ENCODE results near the gene ADIPOR2.

Gene ADIPOR2

GRCh38 chr12:1739368-1739767 is 48.5 kb downstream of the ADIPOR2 start:
- no peak for DNase-seq

- no peak for DNase-seq
Observed at GRCh38 chr12:1740161-1740948, 49.5 kb downstream of the ADIPOR2 start.

GRCh38 chr12:1741154-1741949 is 50.5 kb downstream of the ADIPOR2 start:
- no peak for DNase-seq

GRCh38 chr12:1744932-1745331 is 54.1 kb downstream of the ADIPOR2 start:
- DNase-seq, result no peak

GRCh38 chr12:1747609-1748008 is 56.7 kb downstream of the ADIPOR2 start:
- no peak for DNase-seq

- no peak for DNase-seq
Observed at GRCh38 chr12:1749019-1749418, 58.1 kb downstream of the ADIPOR2 start.

- no peak for DNase-seq
Observed at GRCh38 chr12:1750300-1750699, 59.4 kb downstream of the ADIPOR2 start.

- DNase-seq, result no peak
Observed at GRCh38 chr12:1758376-1758775, 67.5 kb downstream of the ADIPOR2 start.

- no peak for DNase-seq
Observed at GRCh38 chr12:1758887-1759286, 68.0 kb downstream of the ADIPOR2 start.

- no peak for DNase-seq
Observed at GRCh38 chr12:1760566-1761382, 69.9 kb downstream of the ADIPOR2 start.

GRCh38 chr12:1761857-1762256 is 71.0 kb downstream of the ADIPOR2 start:
- DNase-seq, result no peak

GRCh38 chr12:1763153-1763552 is 72.3 kb downstream of the ADIPOR2 start:
- DNase-seq, result no peak

- DNase-seq, result no peak
Observed at GRCh38 chr12:1766110-1766509, 75.2 kb downstream of the ADIPOR2 start.

GRCh38 chr12:1767407-1768090 is 76.7 kb downstream of the ADIPOR2 start:
- DNase-seq, result no peak

- DNase-seq, result no peak
Observed at GRCh38 chr12:1768615-1769014, 77.7 kb downstream of the ADIPOR2 start.

- no peak for DNase-seq
Observed at GRCh38 chr12:1769809-1770494, 79.1 kb downstream of the ADIPOR2 start.

- no peak for DNase-seq
Observed at GRCh38 chr12:1773937-1774655, 83.2 kb downstream of the ADIPOR2 start.

- DNase-seq, result no peak
Observed at GRCh38 chr12:1776170-1776921, 85.5 kb downstream of the ADIPOR2 start.

GRCh38 chr12:1777798-1778197 is 86.9 kb downstream of the ADIPOR2 start:
- no peak for DNase-seq

- no peak for DNase-seq
Observed at GRCh38 chr12:1778911-1779310, 88.0 kb downstream of the ADIPOR2 start.

GRCh38 chr12:1779783-1780182 is 88.9 kb downstream of the ADIPOR2 start:
- no peak for DNase-seq
